LNCAP (cell line): ENCODE data around the gene GNG2.

Experiments used
- CTCF ChIP-seq: fragments of 450-650 bp; IDR thresholded peaks from 2 replicates; pipeline ENCODE4 v1.5.1; 2017; ENCODE audit warnings: mild to moderate bottlenecking

Gene GNG2

GRCh38 chr14:52018252-52018651, 157.8 kb downstream of the GNG2 start:
- TF ChIP-seq CTCF, result no peak

DNA sequence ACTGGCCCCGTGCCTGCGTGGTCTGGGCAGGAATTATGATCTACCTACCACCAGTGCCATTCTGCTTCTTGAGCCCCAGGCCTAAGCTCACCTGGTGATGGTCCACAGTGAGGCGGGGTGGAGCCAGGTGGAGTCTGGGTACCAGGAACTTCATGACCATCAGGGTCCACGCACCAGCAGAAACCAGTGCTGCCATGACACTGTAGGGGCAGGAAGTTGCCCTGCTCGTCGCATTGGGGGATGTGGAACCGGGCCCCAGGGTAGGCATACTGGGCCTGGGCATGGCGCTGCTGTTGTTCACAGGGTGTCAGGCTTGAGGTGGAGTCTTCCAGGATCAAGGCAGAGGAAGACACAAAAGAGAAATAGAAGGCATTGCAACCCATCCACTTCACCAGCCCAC, 158.6 kb downstream of the GNG2 start:
- no peak for TF ChIP-seq CTCF
